Sigmoid colon (tissue), 7 donors: ENCODE results near the gene HIRIP3. TPM values are rescaled to one million over a fixed set of nuclear protein-coding genes. Genes with fewer than 3 reads are reported as not detected.

Source experiments
- DNase-seq: peaks from one replicate; pipeline ENCODE4 v3.0.0-alpha.2; 2019
- H3K27ac ChIP-seq, 4 donors: fragments of 200-600 bp; sonication (generic); one replicate each; pipeline ENCODE4 v1.5.1; 2016 to 2019; ENCODE audit warnings: mild to moderate bottlenecking in 1 of 4
- H3K27me3 ChIP-seq, 3 donors: fragments of 200-600 bp; sonication (generic); one replicate each; pipeline ENCODE4 v1.5.1; 2019; ENCODE audit warnings: mild to moderate bottlenecking in 1 of 3
- H3K36me3 ChIP-seq, 4 donors: fragments of 200-600 bp; sonication (generic); one replicate each; pipeline ENCODE4 v1.5.1; 2016 to 2019
- H3K4me1 ChIP-seq, 4 donors: fragments of 200-600 bp; sonication (generic); one replicate each; pipeline ENCODE4 v1.5.1; 2017 to 2019
- H3K4me3 ChIP-seq, 4 donors: fragments of 200-600 bp; sonication (generic); one replicate each; pipeline ENCODE4 v1.5.1; 2017 to 2019; ENCODE audit warnings: mild to moderate bottlenecking in 2 of 4, moderate library complexity in 1 of 4
- H3K9me3 ChIP-seq, 4 donors: fragments of 200-600 bp in 3 of 4; sonication (generic) in 3 of 4; one replicate each; pipeline versions ENCODE4 v1.5.1 to v1.6.1; 2013 to 2019
- EP300 ChIP-seq, 4 donors: sonication (generic); formaldehyde crosslinking; IDR thresholded peaks; one replicate each; pipeline ENCODE4 v1.6.1; 2017; ENCODE audit warnings: antibody characterized with exemption in 4 of 4
- POLR2A ChIP-seq, 2 donors: fragments of 450-650 bp; IDR thresholded peaks; one replicate each; pipeline ENCODE4 v1.6.1; 2016; ENCODE audit warnings: antibody characterized with exemption in 2 of 2, mild to moderate bottlenecking in 2 of 2, moderate library complexity in 2 of 2
- POLR2AphosphoS5 ChIP-seq, 4 donors: sonication (generic); formaldehyde crosslinking; IDR thresholded peaks; one replicate each; pipeline ENCODE4 v1.6.1; 2017; ENCODE audit warnings: antibody characterized with exemption in 4 of 4
- WGBS, 2 donors: extraction: QIAGEN DNeasy Blood & Tissue Kit; methylation state at CpG; one replicate each; pipeline ENCODE4 v1.1.7; 2013; 5-methylcytosine and 5-hydroxymethylcytosine counted together
- intact Hi-C: fragments of 100-400 bp; cut with DNase I; formaldehyde crosslinking; loops from one replicate; pipeline ENCODE4 v1.15.1; 2023
- polyA plus RNA-seq, 3 donors: library from polyadenylated mRNA; stranded (reverse); fragments of 200-250 nt; gene quantifications; one replicate each; pipeline ENCODE4 v1.2.3, GENCODE V29; 2013
- total RNA-seq, 4 donors: library from RNA; depleted of rRNA; stranded (reverse); fragments of >200 nt; gene quantifications; one replicate each; pipeline ENCODE4 v1.1.0, GENCODE V29; 2016
- TF ChIP-seq, protein P1 (sequence below), 4 experiments: fragments of 450-650 bp in 3 of 4; fragments of 200-600 bp in 1 of 4; IDR thresholded peaks; one replicate each; pipeline ENCODE4 v1.5.1; 2016 to 2019; ENCODE audit warnings: antibody characterized with exemption in 4 of 4, mild to moderate bottlenecking in 3 of 4, moderate library complexity in 2 of 4
- donor health status: healthy with polysubstance abuse.
- donor health status: Bipolar disorder and iron deficiency.
- donor health status: healthy.

The HIRIP3 gene
- total and polyA plus RNA-seq, 7 donors = 9.0 to 22.7 (median 15.8) TPM

DNA sequence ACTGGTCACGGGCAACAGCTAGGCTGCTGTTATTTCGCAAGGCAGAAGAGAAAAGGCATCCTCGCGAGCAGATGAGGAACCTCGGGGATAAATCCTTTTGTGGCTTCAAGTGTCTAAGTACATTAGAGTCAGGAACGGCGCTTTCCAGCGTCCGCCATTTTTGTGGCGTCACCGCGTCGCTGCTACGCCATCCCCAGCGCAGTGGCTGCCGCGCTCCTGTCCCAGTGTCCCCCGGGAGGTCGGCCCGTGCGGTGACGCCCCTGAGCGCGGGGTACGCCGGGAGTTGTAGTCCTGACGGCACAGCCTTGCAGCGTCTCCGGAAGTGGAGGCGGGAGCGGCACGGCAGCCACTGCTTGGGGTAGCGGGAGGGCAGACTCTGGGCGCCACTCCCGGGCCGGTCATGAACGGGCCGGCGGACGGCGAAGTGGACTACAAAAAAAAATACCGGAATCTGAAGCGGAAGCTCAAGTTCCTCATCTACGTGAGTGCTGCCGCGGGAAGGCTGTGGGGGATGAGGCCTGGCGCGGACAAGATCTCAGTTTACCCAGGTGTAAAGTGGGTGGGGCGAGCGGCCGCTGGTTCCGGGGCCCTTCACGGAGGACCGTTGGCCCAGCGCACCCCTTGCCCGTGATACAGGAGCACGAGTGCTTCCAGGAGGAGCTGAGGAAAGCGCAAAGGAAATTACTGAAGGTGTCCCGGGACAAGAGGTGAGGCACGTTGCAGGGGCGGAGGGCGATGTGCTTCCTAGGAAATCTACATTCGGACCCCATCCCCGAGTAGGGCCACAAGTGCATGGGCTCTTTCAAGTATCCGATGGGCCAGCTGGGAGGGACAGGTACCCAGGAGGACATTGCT is 721 bp upstream of the HIRIP3 start, which contains the start of gene INO80E:
TSS of gene INO80E (plus strand) at position 331 of the 855 bp plus-strand sequence. CDS start at position 401, 70 bp downstream.
- peak; percentile 99 for DNase-seq
- H3K9me3 ChIP-seq = no peaks in the 10 kb centered on the region
- peak within 1 kb of the TSS; percentile 74 to 96 (median 80) for H3K4me3 ChIP-seq
- H3K27me3 ChIP-seq = no peaks in the 10 kb centered on the region
- H3K36me3 ChIP-seq = peaks cover 0 to 61% (median 14%) of the 10 kb centered on the region in 4 donors
- peak; percentile 62 to 82 (median 76) for TF ChIP-seq POLR2AphosphoS5 (IDR thresholded peaks at IDR 0.05)
- TF ChIP-seq EP300 (IDR thresholded peaks at IDR 0.05) = peak in 1 of 4 donors; percentile 28
- TF ChIP-seq POLR2A (IDR thresholded peaks at IDR 0.05) = peak; percentile 8 to 28
- TF ChIP-seq, protein P1, sequence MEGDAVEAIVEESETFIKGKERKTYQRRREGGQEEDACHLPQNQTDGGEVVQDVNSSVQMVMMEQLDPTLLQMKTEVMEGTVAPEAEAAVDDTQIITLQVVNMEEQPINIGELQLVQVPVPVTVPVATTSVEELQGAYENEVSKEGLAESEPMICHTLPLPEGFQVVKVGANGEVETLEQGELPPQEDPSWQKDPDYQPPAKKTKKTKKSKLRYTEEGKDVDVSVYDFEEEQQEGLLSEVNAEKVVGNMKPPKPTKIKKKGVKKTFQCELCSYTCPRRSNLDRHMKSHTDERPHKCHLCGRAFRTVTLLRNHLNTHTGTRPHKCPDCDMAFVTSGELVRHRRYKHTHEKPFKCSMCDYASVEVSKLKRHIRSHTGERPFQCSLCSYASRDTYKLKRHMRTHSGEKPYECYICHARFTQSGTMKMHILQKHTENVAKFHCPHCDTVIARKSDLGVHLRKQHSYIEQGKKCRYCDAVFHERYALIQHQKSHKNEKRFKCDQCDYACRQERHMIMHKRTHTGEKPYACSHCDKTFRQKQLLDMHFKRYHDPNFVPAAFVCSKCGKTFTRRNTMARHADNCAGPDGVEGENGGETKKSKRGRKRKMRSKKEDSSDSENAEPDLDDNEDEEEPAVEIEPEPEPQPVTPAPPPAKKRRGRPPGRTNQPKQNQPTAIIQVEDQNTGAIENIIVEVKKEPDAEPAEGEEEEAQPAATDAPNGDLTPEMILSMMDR (IDR thresholded peaks at IDR 0.05) = no peak
- H3K27ac ChIP-seq = peak within 1 kb of the TSS; percentile 95 to 98 (median 95)
- WGBS, 2 donors = 0% methylated on average over 65 of the region's 65 CpGs
- H3K4me1 ChIP-seq = peaks cover 0 to 34% (median 25%) of the 10 kb centered on the region in 4 donors
- intact Hi-C loops = loop anchor here (1.0 to 10.0 kb wide), 4 partner anchors 23 to 99 kb away; partner anchors contain the start of genes KCTD13, TAOK2, TBX6 and TMEM219

GRCh38 chr16:29994600-29995323 is 655 bp downstream of the HIRIP3 start:
- Histone ChIP-seq H3K4me1 (peaks cover 0 to 34% (median 25%) of the 10 kb centered on the region in 4 donors), H3K9me3 (no peaks in the 10 kb centered on the region), H3K36me3 (peaks cover 0 to 61% (median 21%) of the 10 kb centered on the region in 4 donors), H3K27me3 (no peaks in the 10 kb centered on the region), H3K4me3 (peak overlapping the region; percentile 74 to 96 (median 80)), H3K27ac (peak overlapping the region; percentile 95 to 98 (median 95))
- no peak for DNase-seq
- WGBS, 2 donors = 15% methylated on average over 24 of the region's 24 CpGs
- intact Hi-C loops = loop anchor here (1.0 to 10.0 kb wide), 4 partner anchors 21 to 100 kb away; partner anchors contain the start of genes KCTD13, TAOK2, TBX6 and TMEM219
- TF ChIP-seq EP300 (IDR thresholded peaks at IDR 0.05) (no peak), POLR2AphosphoS5 (IDR thresholded peaks at IDR 0.05) (no peak), POLR2A (IDR thresholded peaks at IDR 0.05) (no peak)
- TF ChIP-seq, protein P1 (IDR thresholded peaks at IDR 0.05) = no peak

- peaks cover 0 to 61% (median 26%) of the 10 kb centered on the region in 4 donors for H3K36me3 ChIP-seq
These were observed 1.4 kb downstream of the HIRIP3 start for GRCh38 chr16:29993903-29994599.

More at GRCh38 chr16:29993903-29994599, 1.4 kb downstream of the HIRIP3 start:
- H3K4me1 ChIP-seq = peaks cover 0 to 34% (median 25%) of the 10 kb centered on the region in 4 donors
- H3K4me3 ChIP-seq = peak overlapping the region in 2 of 4 donors; percentile 74 to 96
- no peaks in the 10 kb centered on the region for H3K9me3 ChIP-seq
- DNase-seq = no peak
- no peaks in the 10 kb centered on the region for H3K27me3 ChIP-seq
- WGBS, 2 donors = 93% methylated on average over 9 of the region's 9 CpGs
- intact Hi-C loops = loop anchor here (2.0 to 10.0 kb wide), 2 partner anchors 31 to 101 kb away; partner anchors contain the start of genes TBX6, TMEM219 and YPEL3
- peak overlapping the region in 2 of 4 donors; percentile 95 for H3K27ac ChIP-seq
- no peak for TF ChIP-seq POLR2AphosphoS5 (IDR thresholded peaks at IDR 0.05)
- no peak for TF ChIP-seq EP300 (IDR thresholded peaks at IDR 0.05)
- TF ChIP-seq, protein P1 (IDR thresholded peaks at IDR 0.05) = no peak
- no peak for TF ChIP-seq POLR2A (IDR thresholded peaks at IDR 0.05)
